Mammary epithelial cell (primary cell): ENCODE results near the gene SCAPER.

Source experiments
- CTCF ChIP-seq, 2 donors: IDR thresholded peaks in 1 of 2; conservative IDR thresholded peaks in 1 of 2; 2 replicates each; pipeline ENCODE4 v1.5.1; 2011 to 2012; ENCODE audit warnings: inconsistent platforms in 2 of 2, low read length in 2 of 2, mild to moderate bottlenecking in 2 of 2, control low read depth in 1 of 2, low read depth in 1 of 2; ENCODE audit not compliant: insufficient read depth in 1 of 2; ENCODE audit errors: extremely low read depth in 1 of 2
- EZH2 ChIP-seq: IDR thresholded peaks from 2 replicates; pipeline ENCODE4 v1.6.1; 2012; ENCODE audit warnings: low read length, inconsistent platforms, borderline replicate concordance

DNA sequence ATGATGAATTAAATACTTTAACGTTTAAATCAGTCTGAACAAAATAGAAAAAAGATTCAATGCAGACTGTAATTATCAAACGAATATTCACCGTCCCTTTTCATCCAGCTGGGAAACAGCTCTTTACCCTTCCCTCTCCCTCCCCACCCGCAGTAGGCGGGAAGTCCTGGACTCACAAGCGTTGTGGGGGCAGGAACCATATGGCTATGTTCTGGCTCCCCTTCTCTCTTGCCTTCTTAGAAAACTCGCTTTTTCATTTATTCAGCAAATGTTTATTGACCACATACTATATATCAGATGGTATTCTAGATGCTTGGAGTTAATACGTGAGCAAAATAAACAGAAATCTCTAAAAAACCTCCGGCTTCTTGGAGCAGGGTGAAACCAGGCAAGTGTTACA lies 715 bp upstream of the SCAPER start:
- TF ChIP-seq CTCF (conservative IDR thresholded peaks at IDR 0.05 in 1 of 2, IDR thresholded peaks at IDR 0.05 in 1 of 2; ENCODE audit: extremely low read depth in 1 of 2, insufficient read depth in 1 of 2, low read depth in 1 of 2, low read length in 2 of 2) = no peak
- no peak for TF ChIP-seq EZH2
